Right lobe of liver (tissue), 6 donors: ENCODE data around the gene TMCC2. TPM values are rescaled to one million over a fixed set of nuclear protein-coding genes. Genes with fewer than 3 reads are reported as not detected.
"Not testable (repeated sequence)": the region's sequence is repeated elsewhere in the genome, so short reads cannot be mapped to it uniquely, and the experiment has no call there.

ENCODE experiments used
- ATAC-seq, 4 donors: fragments of 200-7000 bp; cut with Tn5 transposase; one replicate each; pipeline ENCODE4 v1.9.1; 2020; ENCODE audit warnings: mild to moderate bottlenecking in 4 of 4, moderate library complexity in 4 of 4
- DNase-seq, 3 donors: peaks; one replicate each; pipeline ENCODE4 v3.0.0-alpha.2; 2020
- H3K27ac ChIP-seq, 3 donors: fragments of 200-600 bp; one replicate each; pipeline ENCODE4 v1.8.0; 2022
- H3K27me3 ChIP-seq, 2 donors: fragments of 200-600 bp; one replicate each; pipeline ENCODE4 v1.8.0; 2022
- H3K36me3 ChIP-seq, 4 donors: fragments of 200-600 bp; sonication (generic) in 1 of 4; one replicate each; pipeline versions ENCODE4 v1.5.1 to v1.8.0; 2017 to 2022; ENCODE audit warnings: control low read depth in 1 of 4
- H3K4me1 ChIP-seq, 4 donors: fragments of 200-600 bp; sonication (generic) in 1 of 4; one replicate each; pipeline versions ENCODE4 v1.5.1 to v1.8.0; 2017 to 2022; ENCODE audit warnings: control low read depth in 1 of 4
- H3K4me3 ChIP-seq, 3 donors: fragments of 200-600 bp; one replicate each; pipeline ENCODE4 v1.8.0; 2022
- H3K9me3 ChIP-seq, 4 donors: fragments of 200-600 bp; sonication (generic) in 1 of 4; one replicate each; pipeline versions ENCODE4 v1.5.1 to v1.8.0; 2017 to 2022; ENCODE audit warnings: control low read depth in 1 of 4
- CTCF ChIP-seq, 4 donors: fragments of 200-600 bp in 3 of 4; fragments of 450-650 bp in 1 of 4; IDR thresholded peaks; one replicate each; pipeline versions ENCODE4 v1.5.1 to v1.8.0; 2016 to 2022; ENCODE audit warnings: antibody characterized with exemption in 4 of 4, mild to moderate bottlenecking in 2 of 4
- POLR2A ChIP-seq: fragments of 450-650 bp; IDR thresholded peaks from one replicate; pipeline ENCODE4 v1.6.1; 2017; ENCODE audit warnings: antibody characterized with exemption, mild to moderate bottlenecking
- WGBS: methylation state at CpG from one replicate; pipeline ENCODE4 v1.1.6; 2018; ENCODE audit warnings: low coverage, low lambda C conversion rate; ENCODE audit not compliant: insufficient coverage; ENCODE audit errors: missing lambda C conversion rate; 5-methylcytosine and 5-hydroxymethylcytosine counted together
- intact Hi-C, 2 donors: fragments of 100-400 bp; cut with DNase I; formaldehyde crosslinking; loops; one replicate each; pipeline versions ENCODE4 v1.11.2 to v1.14.1; 2022
- long read RNA-seq: library from polyadenylated mRNA; unstranded; transcript quantifications from one replicate; pipeline ENCODE4 v2.0.0, GENCODE V29; 2019
- total RNA-seq, 6 experiments: library from RNA; depleted of rRNA in 2 of 6; stranded (reverse); fragments of >200 nt in 2 of 6; fragmentation: NEBNext Ultra II Directional in 3 of 6; extraction: Animal tissue kit (Norgen Biotek cat#: 25700) in 3 of 6; gene quantifications; one replicate each; pipeline versions ENCODE4 v1.1.0 to v1.2.4, GENCODE V29; 2016 to 2023
- donor health status: DM: no; HTN: yes; CAD: no.
- donor health status: DM: no; HTN: no; CAD: no.
- donor health status: DM: no; HTN: no; CAD: no.
- donor health status: DM: no; HTN: yes; CAD: no.
- donor health status: DM: no; HTN: yes; CAD: no.

TMCC2 gene
- 1 to 10 TPM in 1 of 6 experiments, under 1 TPM in 5; 0.14 to 5.9 (median 0.30) TPM for total RNA-seq
- long read RNA-seq, result 0 reads

GRCh38 chr1:205227584-205228013 is at the start of gene TMCC2:
TSS of gene TMCC2 (plus strand) at chr1:205227946. CDS start at chr1:205228565, 619 bp downstream.
- intact Hi-C loops, result no loop called here
- TF ChIP-seq CTCF (IDR thresholded peaks at IDR 0.05) (no peak), POLR2A (no peak)
- peaks cover 0 to 9% (median 0%) of the 10 kb centered on the region in 4 donors for H3K4me1 ChIP-seq
- no peaks in the 10 kb centered on the region for H3K36me3 ChIP-seq
- ATAC-seq (peak; percentile 89 to 92 (median 92)), DNase-seq (peak; percentile 75 to 84 (median 82))
- no peaks in the 10 kb centered on the region for H3K27me3 ChIP-seq
- WGBS, result 0% methylated on average over 1 of the region's 44 CpGs
- no peak within 1 kb of the TSS for H3K27ac ChIP-seq
- H3K9me3 ChIP-seq, result no peaks in the 10 kb centered on the region
- H3K4me3 ChIP-seq, result peak within 1 kb of the TSS; percentile 34 to 52 (median 51)

- no peak overlapping the region for H3K4me3 ChIP-seq
- H3K36me3 ChIP-seq, result peaks cover 0 to 2% (median 0%) of the 10 kb centered on the region in 4 donors
- DNase-seq (no peak), ATAC-seq (no peak)
- no peaks in the 10 kb centered on the region for H3K27me3 ChIP-seq
- H3K9me3 ChIP-seq, result no peaks in the 10 kb centered on the region
- TF ChIP-seq CTCF (IDR thresholded peaks at IDR 0.05), result no peak
- TF ChIP-seq POLR2A, result no peak
- intact Hi-C loops, result no loop called here
- 90% methylated on average over 2 of the region's 2 CpGs for WGBS
- no peak overlapping the region for H3K27ac ChIP-seq
- H3K4me1 ChIP-seq, result no peaks in the 10 kb centered on the region
These were observed 47.9 kb upstream of the TMCC2 start for GRCh38 chr1:205179842-205180241.

- DNase-seq, result not testable (repeated sequence)
- 66% methylated on average over 3 of the region's 7 CpGs for WGBS
These were observed 47.4 kb upstream of the TMCC2 start for GRCh38 chr1:205180331-205180730.

DNA sequence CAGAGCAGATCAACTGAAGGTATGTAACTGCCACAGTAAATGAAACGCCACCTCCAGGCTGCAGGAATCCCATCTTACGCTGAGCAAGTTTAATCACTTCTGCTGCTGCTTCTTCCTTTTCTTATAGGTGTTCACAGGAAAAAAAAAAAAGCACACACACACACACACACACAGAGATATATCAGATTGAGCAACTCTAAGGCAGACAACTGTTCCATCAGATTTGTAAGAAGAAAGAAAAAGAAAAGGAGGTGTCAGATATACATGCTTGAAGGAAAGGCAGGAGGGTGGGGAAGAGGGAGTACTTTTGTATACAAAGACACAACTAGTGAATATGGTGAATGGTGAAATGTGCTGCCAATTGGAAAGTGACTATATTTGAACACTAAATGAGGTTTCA is 44.8 kb upstream of the TMCC2 start:
- ATAC-seq (no peak), DNase-seq (no peak)
- H3K36me3 ChIP-seq, result peaks cover 0 to 1% (median 0%) of the 10 kb centered on the region in 4 donors
- no peaks in the 10 kb centered on the region for H3K27me3 ChIP-seq
- H3K4me1 ChIP-seq, result no peaks in the 10 kb centered on the region
- H3K9me3 ChIP-seq, result no peaks in the 10 kb centered on the region
- WGBS, result 92% methylated on average over 2 of the region's 2 CpGs
- TF ChIP-seq POLR2A, result no peak
- TF ChIP-seq CTCF (IDR thresholded peaks at IDR 0.05), result no peak
- H3K27ac ChIP-seq, result no peak overlapping the region
- H3K4me3 ChIP-seq, result no peak overlapping the region
- intact Hi-C loops, result no loop called here

More at GRCh38 chr1:205180331-205180730, 47.4 kb upstream of the TMCC2 start:
- H3K36me3 ChIP-seq, ATAC-seq, H3K4me1 ChIP-seq, H3K27ac ChIP-seq, H3K9me3 ChIP-seq, H3K4me3 ChIP-seq, intact Hi-C loops, H3K27me3 ChIP-seq: not testable (repeated sequence)

DNA sequence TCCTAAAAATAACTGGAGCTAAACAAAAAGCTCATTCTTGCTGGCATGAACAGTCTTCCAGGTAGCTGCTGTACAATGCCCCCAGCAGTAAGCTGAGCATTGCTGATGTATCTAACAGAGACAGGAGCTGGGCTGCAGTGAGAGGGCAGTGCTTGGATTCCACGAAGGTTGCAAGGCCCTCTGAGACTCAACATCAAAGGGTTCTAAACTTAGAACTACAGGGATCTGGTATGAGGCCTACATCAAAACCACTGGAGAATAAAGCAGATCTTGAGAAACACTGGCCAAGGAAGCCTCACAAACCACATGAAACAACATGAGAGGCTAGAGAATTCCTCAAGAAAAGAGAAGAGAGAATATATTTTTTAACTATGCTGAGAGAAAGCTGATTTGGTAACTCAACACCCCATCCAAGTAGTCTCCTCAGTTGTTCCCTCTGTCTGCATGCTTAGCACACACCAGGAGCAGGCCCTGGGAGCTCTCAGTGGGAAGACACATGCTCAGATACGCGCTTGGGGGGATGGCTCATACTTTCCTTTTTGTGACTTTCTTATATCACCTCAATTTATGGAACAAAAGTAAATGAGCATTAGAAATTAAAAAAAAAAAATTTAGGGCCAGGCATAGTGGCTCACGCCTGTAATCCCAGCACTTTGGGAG is 43.9 kb upstream of the TMCC2 start:
- Histone ChIP-seq H3K27me3 (no peaks in the 10 kb centered on the region), H3K27ac (no peak overlapping the region), H3K36me3 (no peaks in the 10 kb centered on the region), H3K9me3 (no peaks in the 10 kb centered on the region), H3K4me3 (no peak overlapping the region), H3K4me1 (no peaks in the 10 kb centered on the region)
- WGBS, result 78% methylated on average over 4 of the region's 4 CpGs
- DNase-seq (no peak), ATAC-seq (no peak)
- TF ChIP-seq POLR2A (no peak), CTCF (IDR thresholded peaks at IDR 0.05) (no peak)
- intact Hi-C loops, result no loop called here
